Colonic mucosa (tissue), 4 donors: ENCODE results near the gene LRMDA. TPM values are rescaled to one million over a fixed set of nuclear protein-coding genes. Genes with fewer than 3 reads are reported as not detected.

Source experiments
- DNase-seq: peaks from one replicate; pipeline ENCODE4 v3.0.0-alpha.2; 2020
- H3K27ac ChIP-seq: fragments of 200-600 bp; one replicate; pipeline ENCODE4 v1.8.0; 2021
- H3K27me3 ChIP-seq: fragments of 200-600 bp; one replicate; pipeline ENCODE4 v1.8.0; 2021
- H3K36me3 ChIP-seq: fragments of 200-600 bp; one replicate; pipeline ENCODE4 v1.8.0; 2021
- H3K4me1 ChIP-seq: fragments of 200-600 bp; one replicate; pipeline ENCODE4 v1.8.0; 2021; ENCODE audit warnings: mild to moderate bottlenecking
- H3K4me3 ChIP-seq: fragments of 200-600 bp; one replicate; pipeline ENCODE4 v1.8.0; 2021
- H3K9ac ChIP-seq, 2 donors: one replicate each; pipeline ENCODE4 v1.7.0; 2013; ENCODE audit warnings: control low read depth in 2 of 2, low read depth in 2 of 2, low read length in 2 of 2
- H3K9me3 ChIP-seq: fragments of 200-600 bp; one replicate; pipeline ENCODE4 v1.8.0; 2021
- intact Hi-C: fragments of 100-400 bp; cut with DNase I; formaldehyde crosslinking; loops from one replicate; pipeline ENCODE4 v1.14.1; 2022
- total RNA-seq, 2 donors: library from RNA; stranded (reverse); fragmentation: NEBNext Ultra II Directional in 1 of 2; extraction: Animal tissue kit (Norgen Biotek cat#: 25700) in 1 of 2; gene quantifications; one replicate each; pipeline ENCODE4 v1.2.1, GENCODE V29; 2021
- TF ChIP-seq, protein P1 (sequence below): fragments of 200-600 bp; IDR thresholded peaks from one replicate; pipeline ENCODE4 v1.8.0; 2022; ENCODE audit warnings: antibody characterized with exemption, mild to moderate bottlenecking
- donor health status: healthy.
- donor health status: DM: no; HTN: no; CAD: no.
- donor health status: DM: no; HTN: no; CAD: no.

The LRMDA gene
- total RNA-seq, 2 donors from 2014 or later, result 2.5 to 5.2 TPM

DNA sequence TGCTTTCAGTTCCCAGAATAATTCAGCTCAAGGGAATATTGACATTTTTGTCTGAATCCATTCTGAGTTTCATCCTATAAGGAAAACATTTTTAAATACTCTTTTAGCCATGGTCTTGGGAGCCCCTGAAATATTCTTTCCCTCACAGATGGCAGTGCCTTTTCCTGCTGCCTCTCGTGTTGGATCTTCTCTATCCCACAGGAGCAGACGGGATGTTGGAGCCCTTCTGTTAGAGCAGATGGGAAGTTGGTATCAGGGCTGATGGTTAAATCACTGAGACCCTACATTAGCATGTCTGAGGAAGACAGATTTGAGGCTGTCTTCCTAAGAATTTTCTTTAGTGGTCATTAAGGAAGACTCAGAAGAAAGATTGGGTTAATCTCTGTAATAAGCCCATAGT lies 737.8 kb downstream of the LRMDA start:
- TF ChIP-seq, protein P1, sequence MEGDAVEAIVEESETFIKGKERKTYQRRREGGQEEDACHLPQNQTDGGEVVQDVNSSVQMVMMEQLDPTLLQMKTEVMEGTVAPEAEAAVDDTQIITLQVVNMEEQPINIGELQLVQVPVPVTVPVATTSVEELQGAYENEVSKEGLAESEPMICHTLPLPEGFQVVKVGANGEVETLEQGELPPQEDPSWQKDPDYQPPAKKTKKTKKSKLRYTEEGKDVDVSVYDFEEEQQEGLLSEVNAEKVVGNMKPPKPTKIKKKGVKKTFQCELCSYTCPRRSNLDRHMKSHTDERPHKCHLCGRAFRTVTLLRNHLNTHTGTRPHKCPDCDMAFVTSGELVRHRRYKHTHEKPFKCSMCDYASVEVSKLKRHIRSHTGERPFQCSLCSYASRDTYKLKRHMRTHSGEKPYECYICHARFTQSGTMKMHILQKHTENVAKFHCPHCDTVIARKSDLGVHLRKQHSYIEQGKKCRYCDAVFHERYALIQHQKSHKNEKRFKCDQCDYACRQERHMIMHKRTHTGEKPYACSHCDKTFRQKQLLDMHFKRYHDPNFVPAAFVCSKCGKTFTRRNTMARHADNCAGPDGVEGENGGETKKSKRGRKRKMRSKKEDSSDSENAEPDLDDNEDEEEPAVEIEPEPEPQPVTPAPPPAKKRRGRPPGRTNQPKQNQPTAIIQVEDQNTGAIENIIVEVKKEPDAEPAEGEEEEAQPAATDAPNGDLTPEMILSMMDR, result no peak
- no peak for DNase-seq
- Histone ChIP-seq H3K4me3 (no peak overlapping the region), H3K36me3 (no peaks in the 10 kb centered on the region), H3K9ac (no peak overlapping the region), H3K4me1 (no peaks in the 10 kb centered on the region), H3K27me3 (no peaks in the 10 kb centered on the region), H3K9me3 (no peaks in the 10 kb centered on the region), H3K27ac (no peak overlapping the region)
- intact Hi-C loops, result no loop called here

DNA sequence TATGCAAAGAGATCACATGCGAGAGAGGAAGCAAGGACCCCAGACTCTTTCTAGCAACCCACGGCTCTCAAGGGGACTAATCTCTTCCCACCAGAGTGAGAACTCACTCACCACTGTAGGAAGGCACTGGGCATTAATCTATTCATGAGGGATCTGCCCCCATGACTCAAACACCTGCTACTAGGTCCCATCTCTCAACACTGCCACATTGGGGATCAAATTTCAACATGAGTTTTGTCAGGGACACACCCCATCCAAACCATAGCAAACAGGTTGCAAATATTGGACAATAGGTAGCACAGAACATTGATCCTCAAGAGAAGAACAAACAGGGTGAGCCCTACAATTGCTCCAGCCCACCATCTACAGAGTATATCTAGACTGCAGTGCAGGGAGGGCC lies 740.6 kb downstream of the LRMDA start:
- Histone ChIP-seq H3K36me3 (no peaks in the 10 kb centered on the region), H3K27ac (no peak overlapping the region), H3K4me3 (no peak overlapping the region), H3K27me3 (no peaks in the 10 kb centered on the region), H3K4me1 (no peaks in the 10 kb centered on the region), H3K9me3 (no peaks in the 10 kb centered on the region), H3K9ac (no peak overlapping the region)
- DNase-seq, result no peak
- intact Hi-C loops, result no loop called here
- TF ChIP-seq, protein P1, result no peak

DNA sequence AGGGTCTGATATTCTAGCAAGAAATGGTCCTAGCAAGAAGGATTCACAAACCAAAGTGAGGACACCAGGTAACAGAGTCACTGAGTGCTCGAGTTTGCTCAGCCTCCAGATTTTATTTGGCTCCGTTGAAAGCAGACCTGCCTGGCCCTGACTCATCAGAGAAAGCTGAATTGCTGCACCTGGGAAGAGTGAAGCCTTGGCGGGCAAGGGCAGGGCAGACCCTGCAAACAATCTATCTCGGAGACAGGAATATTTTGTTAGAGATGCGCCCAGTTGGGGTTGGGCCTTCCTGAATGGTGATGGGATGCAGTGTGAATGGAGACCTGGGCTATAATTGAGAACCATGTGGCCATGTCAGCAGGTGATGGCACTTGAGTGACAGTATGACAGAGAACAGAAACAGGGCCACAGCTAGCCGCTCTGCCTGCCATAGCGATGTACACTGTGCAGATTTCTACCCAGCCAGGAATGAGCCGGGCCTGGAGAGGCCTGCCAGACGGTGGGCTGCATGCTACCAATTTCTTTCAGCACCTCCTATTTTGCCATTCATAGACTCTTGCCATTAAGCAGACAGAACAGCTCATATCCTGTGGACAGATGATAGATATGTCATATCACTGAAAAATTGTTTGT lies 744.2 kb downstream of the LRMDA start:
- H3K9me3 ChIP-seq, result no peaks in the 10 kb centered on the region
- intact Hi-C loops, result no loop called here
- no peak overlapping the region for H3K4me3 ChIP-seq
- no peak overlapping the region for H3K27ac ChIP-seq
- DNase-seq, result no peak
- H3K4me1 ChIP-seq, result no peaks in the 10 kb centered on the region
- H3K36me3 ChIP-seq, result no peaks in the 10 kb centered on the region
- H3K27me3 ChIP-seq, result no peaks in the 10 kb centered on the region
- peak overlapping the region in 1 of 2 donors; percentile 1 for H3K9ac ChIP-seq
- TF ChIP-seq, protein P1, result no peak

DNA sequence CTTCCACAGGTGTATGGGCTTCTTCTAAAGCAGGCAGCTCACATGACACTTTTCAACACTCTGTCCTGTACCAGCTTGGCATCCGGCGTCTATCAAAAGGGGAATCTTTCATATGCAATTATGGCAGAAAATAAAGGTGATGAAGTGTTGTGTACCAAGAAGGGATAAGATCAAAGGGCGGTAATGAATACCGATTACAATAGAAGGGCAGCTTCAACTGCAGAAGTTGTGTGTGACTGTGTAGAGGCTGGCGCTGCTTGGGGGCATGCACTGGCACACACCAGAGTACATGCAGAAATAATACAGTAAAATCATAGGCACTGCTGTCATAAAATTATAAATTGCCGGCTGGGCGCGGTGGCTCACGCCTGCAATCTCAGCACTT lies 744.7 kb downstream of the LRMDA start:
- no peaks in the 10 kb centered on the region for H3K36me3 ChIP-seq
- no peak for DNase-seq
- intact Hi-C loops, result no loop called here
- TF ChIP-seq, protein P1, result no peak
- no peak overlapping the region for H3K4me3 ChIP-seq
- no peaks in the 10 kb centered on the region for H3K9me3 ChIP-seq
- no peaks in the 10 kb centered on the region for H3K4me1 ChIP-seq
- peak overlapping the region in 1 of 2 donors; percentile 1 for H3K9ac ChIP-seq
- no peak overlapping the region for H3K27ac ChIP-seq
- H3K27me3 ChIP-seq, result no peaks in the 10 kb centered on the region

DNA sequence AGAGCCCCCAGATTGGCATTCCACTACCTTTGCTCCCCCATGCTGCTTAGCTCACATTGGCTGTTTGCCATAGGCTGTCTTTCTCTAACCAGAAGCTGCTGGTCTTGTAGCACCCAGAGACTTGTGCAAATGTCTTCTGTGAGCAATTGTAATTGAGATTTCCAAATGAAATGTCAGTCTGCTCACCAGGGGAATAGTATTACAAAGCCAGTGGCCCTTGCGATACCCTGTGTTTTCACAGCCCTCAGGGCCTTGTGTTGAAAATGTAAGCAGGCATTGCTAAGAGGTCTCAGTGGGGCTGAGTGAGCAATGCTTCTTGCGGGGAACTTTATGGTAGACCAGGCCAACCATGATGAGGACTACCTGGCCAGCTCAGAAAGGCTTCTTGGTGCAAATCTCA lies 746.5 kb downstream of the LRMDA start:
- Histone ChIP-seq H3K27ac (no peak overlapping the region), H3K9me3 (no peaks in the 10 kb centered on the region), H3K27me3 (no peaks in the 10 kb centered on the region), H3K9ac (no peak overlapping the region), H3K36me3 (no peaks in the 10 kb centered on the region), H3K4me1 (no peaks in the 10 kb centered on the region), H3K4me3 (no peak overlapping the region)
- TF ChIP-seq, protein P1, result no peak
- no peak for DNase-seq
- intact Hi-C loops, result no loop called here
